Spinal cord (tissue), 10 donors: ENCODE results near the gene PRRC2C. TPM values are rescaled to one million over a fixed set of nuclear protein-coding genes. Genes with fewer than 3 reads are reported as not detected.
"Not testable (repeated sequence)": the region's sequence is repeated elsewhere in the genome, so short reads cannot be mapped to it uniquely, and the experiment has no call there.

Experiments
- DNase-seq, 6 donors: peaks; one replicate each; pipeline versions ENCODE4 v3.0.0 to v3.0.0-alpha.2; 2013 to 2015; ENCODE audit warnings: low spot score in 6 of 6, low read depth in 4 of 6
- H3K27ac ChIP-seq: one replicate; pipeline ENCODE4 v1.5.1; 2013; ENCODE audit warnings: low read depth, low read length, control low read depth
- H3K27me3 ChIP-seq: one replicate; pipeline ENCODE4 v1.6.1; 2013; ENCODE audit warnings: low read length; ENCODE audit not compliant: control insufficient read depth, insufficient read depth
- H3K36me3 ChIP-seq: one replicate; pipeline ENCODE4 v1.6.1; 2013; ENCODE audit warnings: low read length; ENCODE audit not compliant: control insufficient read depth, insufficient read depth
- H3K4me1 ChIP-seq: one replicate; pipeline ENCODE4 v1.6.1; 2013; ENCODE audit warnings: low read length; ENCODE audit not compliant: control insufficient read depth, insufficient read depth
- H3K4me3 ChIP-seq: one replicate; pipeline ENCODE4 v1.5.1; 2013; ENCODE audit warnings: low read depth, low read length, control low read depth
- H3K9me3 ChIP-seq: one replicate; pipeline ENCODE4 v1.6.1; 2013; ENCODE audit warnings: low read length; ENCODE audit not compliant: control insufficient read depth, insufficient read depth
- WGBS: methylation state at CpG from one replicate; pipeline ENCODE4 v1.1.5; 2013; ENCODE audit warnings: missing lambda C conversion rate; ENCODE audit not compliant: insufficient coverage; 5-methylcytosine and 5-hydroxymethylcytosine counted together
- long read RNA-seq, 4 donors: transcript quantifications; one replicate each; lab custom pipeline, GENCODE V29; 2026
- polyA plus RNA-seq, 2 donors: library from polyadenylated mRNA; unstranded; fragments of 120-200 nt; gene quantifications; one replicate each; pipeline ENCODE4 v1.2.1, GENCODE V29; 2013; ENCODE audit not compliant: insufficient read length in 2 of 2
- total RNA-seq, 2 donors: library from RNA; depleted of rRNA in 1 of 2; stranded (reverse); fragments of 120-200 nt in 1 of 2; fragments of >200 nt in 1 of 2; gene quantifications; one replicate each; pipeline versions ENCODE4 v1.2.3 to v1.2.4, GENCODE V29; 2013 to 2014
- donor health status: healthy.

PRRC2C gene
- total RNA-seq, result 10 to 100 TPM; 64.5 to 70.5 TPM
- polyA plus RNA-seq, result 10 to 100 TPM; 84.6 to 91.4 TPM
- long read RNA-seq, donor 1, partial matches to known transcripts, result 6 of 11 reads
- long read RNA-seq, donor 1, other reads (novel, unspliced or antisense), result 0 of 11 reads
- long read RNA-seq, donor 2, partial matches to known transcripts, result 18 of 18 reads
- long read RNA-seq, donor 2, other reads (novel, unspliced or antisense), result 0 of 18 reads
- long read RNA-seq, donor 3, partial matches to known transcripts, result 14 of 16 reads
- long read RNA-seq, donor 3, other reads (novel, unspliced or antisense), result 0 of 16 reads
- long read RNA-seq, donor 4, partial matches to known transcripts, result 20 of 23 reads
- long read RNA-seq, donor 4, other reads (novel, unspliced or antisense), result 0 of 23 reads

- Histone ChIP-seq H3K4me1 (peaks cover 2% of the 10 kb centered on the region), H3K9me3 (no peaks in the 10 kb centered on the region), H3K27me3 (no peaks in the 10 kb centered on the region), H3K36me3 (no peaks in the 10 kb centered on the region), H3K27ac (peak within 1 kb of the TSS; percentile 99), H3K4me3 (peak within 1 kb of the TSS; percentile 100)
- peak; percentile 96 to 99 (median 98) for DNase-seq
- 0% methylated on average over 50 of the region's 50 CpGs for WGBS
Measured at GRCh38 chr1:171485375-171486047, at the start of gene PRRC2C. Gene PRRC2C (plus strand): TSS chr1:171485530. CDS start chr1:171512089, 26,559 bp downstream.

DNA sequence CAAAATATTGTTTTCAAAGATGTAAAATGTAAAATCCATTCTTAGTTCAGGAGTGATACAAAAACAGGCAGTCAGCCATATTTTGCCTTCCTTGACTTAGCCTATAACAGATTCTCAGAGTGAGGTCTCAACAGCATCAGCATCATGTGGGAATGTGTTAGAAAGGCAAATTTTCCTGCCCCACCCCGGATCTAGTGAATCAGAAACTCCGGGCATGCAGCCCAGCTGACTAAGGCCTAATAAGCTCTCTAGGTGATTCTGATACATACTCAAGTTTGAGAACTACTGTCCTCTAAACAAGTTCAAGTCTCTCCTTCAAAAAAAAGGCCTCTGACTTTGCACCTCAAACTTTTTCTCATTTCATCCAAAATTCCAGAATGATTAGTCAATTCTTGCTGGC, 46.9 kb upstream of the PRRC2C start:
- Histone ChIP-seq H3K27me3 (no peaks in the 10 kb centered on the region), H3K4me1 (no peaks in the 10 kb centered on the region), H3K4me3 (no peak overlapping the region), H3K36me3 (no peaks in the 10 kb centered on the region), H3K27ac (no peak overlapping the region), H3K9me3 (no peaks in the 10 kb centered on the region)
- DNase-seq, result no peak
- WGBS, result 79% methylated on average over 2 of the region's 2 CpGs

GRCh38 chr1:171440201-171440600, 45.1 kb upstream of the PRRC2C start:
- H3K4me3 ChIP-seq, DNase-seq: not testable (repeated sequence)
- WGBS, result 80% methylated on average over 1 of the region's 3 CpGs

GRCh38 chr1:171441278-171441895, 43.9 kb upstream of the PRRC2C start:
- not testable (repeated sequence) for H3K27ac ChIP-seq, DNase-seq, H3K9me3 ChIP-seq, H3K4me3 ChIP-seq, H3K27me3 ChIP-seq, H3K36me3 ChIP-seq, H3K4me1 ChIP-seq
- 83% methylated on average over 4 of the region's 5 CpGs for WGBS

More at GRCh38 chr1:171440201-171440600, 45.1 kb upstream of the PRRC2C start:
- H3K27ac ChIP-seq, H3K36me3 ChIP-seq, H3K27me3 ChIP-seq, H3K9me3 ChIP-seq, H3K4me1 ChIP-seq: not testable (repeated sequence)

- no peaks in the 10 kb centered on the region for H3K9me3 ChIP-seq
- H3K36me3 ChIP-seq, result no peaks in the 10 kb centered on the region
- no peak overlapping the region for H3K4me3 ChIP-seq
- no peaks in the 10 kb centered on the region for H3K4me1 ChIP-seq
- no peak for DNase-seq
- no peak overlapping the region for H3K27ac ChIP-seq
- H3K27me3 ChIP-seq, result no peaks in the 10 kb centered on the region
Measured at GRCh38 chr1:171446386-171446785, 38.9 kb upstream of the PRRC2C start.

DNA sequence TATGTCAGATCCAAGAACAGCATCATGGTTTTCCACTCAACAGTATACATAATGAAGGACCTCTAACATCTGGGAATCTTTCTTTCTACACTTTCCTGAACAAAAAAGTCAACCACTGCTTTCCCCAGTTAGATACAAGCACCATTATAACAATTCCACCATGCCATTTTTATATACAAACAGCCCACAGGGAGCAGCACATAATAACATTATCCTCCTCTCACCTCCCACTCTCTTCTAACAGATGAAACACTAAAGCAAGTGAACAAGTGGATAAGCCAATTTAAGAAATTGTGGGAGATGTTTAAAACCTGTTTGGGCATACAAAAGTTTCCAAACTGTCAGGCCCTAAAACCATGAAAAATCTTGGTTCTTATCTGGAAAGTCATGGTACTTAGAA, 29.4 kb upstream of the PRRC2C start:
- H3K27ac ChIP-seq, result no peak overlapping the region
- H3K4me3 ChIP-seq, result no peak overlapping the region
- H3K4me1 ChIP-seq, result no peaks in the 10 kb centered on the region
- H3K36me3 ChIP-seq, result no peaks in the 10 kb centered on the region
- H3K9me3 ChIP-seq, result no peaks in the 10 kb centered on the region
- DNase-seq, result no peak
- H3K27me3 ChIP-seq, result no peaks in the 10 kb centered on the region

GRCh38 chr1:171457412-171457811, 27.9 kb upstream of the PRRC2C start:
- Histone ChIP-seq H3K4me3 (no peak overlapping the region), H3K27ac (no peak overlapping the region), H3K27me3 (no peaks in the 10 kb centered on the region), H3K9me3 (no peaks in the 10 kb centered on the region), H3K36me3 (no peaks in the 10 kb centered on the region), H3K4me1 (no peaks in the 10 kb centered on the region)
- no CpG with 5 or more reads among the region's 2 CpGs for WGBS
- peak in 1 of 6 donors; percentile 41 for DNase-seq

DNA sequence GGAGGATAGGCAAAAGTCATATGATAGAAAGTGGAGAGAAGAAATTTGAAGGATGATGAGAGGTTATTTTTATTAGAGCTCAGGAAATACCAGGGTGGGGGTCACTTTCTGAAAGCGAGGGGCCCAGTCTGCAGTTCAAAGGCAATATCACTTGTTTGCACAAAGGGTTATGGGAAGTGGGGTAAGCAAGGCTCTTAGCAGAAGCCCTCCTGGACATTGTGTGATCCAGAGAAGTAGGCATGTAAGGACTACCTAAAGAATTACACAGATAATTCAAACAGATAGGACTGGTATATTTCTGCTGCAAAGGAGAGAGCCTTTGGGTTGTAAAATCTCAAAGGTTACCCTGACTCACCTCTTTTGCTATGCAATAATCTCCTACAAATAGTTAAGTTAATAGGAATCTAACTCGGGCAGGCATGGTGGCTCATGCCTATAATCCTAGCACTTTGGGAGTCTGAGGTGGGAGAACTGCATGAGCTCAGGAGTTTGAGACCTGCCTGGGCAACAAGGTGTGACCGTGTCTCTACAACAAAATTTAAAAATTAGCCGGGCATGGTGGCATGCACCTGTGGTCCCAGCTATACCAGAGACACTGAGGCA, 25.2 kb upstream of the PRRC2C start:
- 78% methylated on average over 3 of the region's 4 CpGs for WGBS
- Histone ChIP-seq H3K27me3 (no peaks in the 10 kb centered on the region), H3K4me1 (no peaks in the 10 kb centered on the region), H3K36me3 (no peaks in the 10 kb centered on the region), H3K4me3 (no peak overlapping the region), H3K27ac (no peak overlapping the region), H3K9me3 (no peaks in the 10 kb centered on the region)
- no peak for DNase-seq

GRCh38 chr1:171467626-171468025, 17.7 kb upstream of the PRRC2C start:
- Histone ChIP-seq H3K4me1 (no peaks in the 10 kb centered on the region), H3K27me3 (no peaks in the 10 kb centered on the region), H3K9me3 (no peaks in the 10 kb centered on the region), H3K4me3 (no peak overlapping the region), H3K27ac (no peak overlapping the region), H3K36me3 (no peaks in the 10 kb centered on the region)
- DNase-seq, result no peak
